Measurements from ENCODE around the gene GPR17. TPM values are rescaled to one million over a fixed set of nuclear protein-coding genes. Genes with fewer than 3 reads are reported as not detected.
A peak's percentile ranks its signal among the peaks of the same experiment; 100 is the strongest.

GPR17 gene
- total RNA-seq, 4 donors from 2014 or later = 1.1 to 1.6 (median 1.2) TPM

DNA sequence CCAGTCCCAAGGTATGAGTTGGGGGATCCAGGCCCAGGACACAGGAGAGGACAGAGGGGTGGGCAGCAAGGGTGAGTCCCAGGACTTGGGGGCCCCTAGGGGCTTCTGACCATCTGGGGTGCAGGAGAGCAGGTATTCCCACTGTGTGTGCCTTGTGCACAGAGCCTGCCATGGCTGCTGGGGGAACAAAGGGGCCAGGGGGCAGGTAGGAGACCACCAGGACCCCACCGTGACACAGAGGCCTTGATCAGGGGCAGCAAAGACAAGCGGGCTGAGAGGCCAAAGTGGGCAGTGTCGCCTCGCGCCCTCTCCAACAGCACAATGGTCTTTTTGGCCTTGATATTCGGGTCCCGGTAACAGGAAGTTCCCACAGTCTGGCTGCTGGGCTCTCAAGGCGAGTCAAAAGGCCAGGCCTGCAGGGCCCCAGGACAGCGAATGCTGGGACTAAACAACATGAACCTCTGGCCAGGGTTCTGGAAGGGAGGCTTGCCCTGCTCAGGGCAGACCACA lies 12.3 kb upstream of the GPR17 start:
- Histone ChIP-seq H3K9me3 (no peaks in the 10 kb centered on the region), H3K27ac (peak overlapping the region; percentile 26 to 92 (median 34)), H3K36me3 (peaks cover 0 to 3% (median 0%) of the 10 kb centered on the region in 3 donors), H3K4me3 (no peak overlapping the region), H3K4me1 (peaks cover 0 to 65% (median 45%) of the 10 kb centered on the region in 4 donors), H3K27me3 (no peaks in the 10 kb centered on the region)
- TF ChIP-seq EP300 (IDR thresholded peaks at IDR 0.05) = no peak
- TF ChIP-seq, protein P1, sequence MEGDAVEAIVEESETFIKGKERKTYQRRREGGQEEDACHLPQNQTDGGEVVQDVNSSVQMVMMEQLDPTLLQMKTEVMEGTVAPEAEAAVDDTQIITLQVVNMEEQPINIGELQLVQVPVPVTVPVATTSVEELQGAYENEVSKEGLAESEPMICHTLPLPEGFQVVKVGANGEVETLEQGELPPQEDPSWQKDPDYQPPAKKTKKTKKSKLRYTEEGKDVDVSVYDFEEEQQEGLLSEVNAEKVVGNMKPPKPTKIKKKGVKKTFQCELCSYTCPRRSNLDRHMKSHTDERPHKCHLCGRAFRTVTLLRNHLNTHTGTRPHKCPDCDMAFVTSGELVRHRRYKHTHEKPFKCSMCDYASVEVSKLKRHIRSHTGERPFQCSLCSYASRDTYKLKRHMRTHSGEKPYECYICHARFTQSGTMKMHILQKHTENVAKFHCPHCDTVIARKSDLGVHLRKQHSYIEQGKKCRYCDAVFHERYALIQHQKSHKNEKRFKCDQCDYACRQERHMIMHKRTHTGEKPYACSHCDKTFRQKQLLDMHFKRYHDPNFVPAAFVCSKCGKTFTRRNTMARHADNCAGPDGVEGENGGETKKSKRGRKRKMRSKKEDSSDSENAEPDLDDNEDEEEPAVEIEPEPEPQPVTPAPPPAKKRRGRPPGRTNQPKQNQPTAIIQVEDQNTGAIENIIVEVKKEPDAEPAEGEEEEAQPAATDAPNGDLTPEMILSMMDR (IDR thresholded peaks at IDR 0.05) = no peak
- TF ChIP-seq POLR2A (IDR thresholded peaks at IDR 0.05) = no peak
- WGBS, 2 donors = 75 to 80% methylated on average over 4 of the region's 9 CpGs
- no peak for DNase-seq (ENCODE audit: low spot score in 2 of 2)

DNA sequence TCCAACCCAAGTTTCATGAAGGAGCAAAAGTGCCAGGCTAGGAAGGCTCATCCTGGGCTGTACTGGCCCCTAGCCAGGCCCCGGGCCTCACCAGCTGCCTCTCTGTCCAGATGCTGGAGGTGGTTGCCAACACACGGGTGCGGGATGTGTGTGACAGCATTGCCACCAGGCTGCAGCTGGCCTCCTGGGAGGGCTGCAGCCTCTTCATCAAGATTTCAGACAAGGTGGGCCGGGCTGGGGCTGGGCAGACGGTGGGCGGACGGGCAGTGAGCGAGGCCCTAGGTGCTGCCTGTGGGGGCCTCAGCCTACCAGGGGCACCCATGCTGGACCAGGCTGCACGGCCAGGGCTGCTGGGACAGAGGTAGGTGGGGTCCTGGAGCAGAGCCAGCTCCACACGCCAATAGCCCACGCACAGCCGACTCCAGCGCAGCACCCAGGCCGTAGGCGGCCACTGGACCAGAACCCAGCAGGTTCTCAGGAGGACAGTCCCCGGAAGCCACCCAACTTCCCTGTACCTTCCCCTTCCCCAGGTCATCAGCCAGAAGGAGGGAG lies 11.8 kb upstream of the GPR17 start:
- WGBS, 2 donors = 40 to 48% methylated on average over 5 to 11 of the region's 16 CpGs
- Histone ChIP-seq H3K9me3 (no peaks in the 10 kb centered on the region), H3K4me3 (no peak overlapping the region), H3K4me1 (peaks cover 0 to 66% (median 46%) of the 10 kb centered on the region in 4 donors), H3K27me3 (no peaks in the 10 kb centered on the region), H3K27ac (peak overlapping the region; percentile 26 to 92 (median 34)), H3K36me3 (peaks cover 0 to 7% (median 0%) of the 10 kb centered on the region in 3 donors)
- TF ChIP-seq EP300 (IDR thresholded peaks at IDR 0.05) (peak in 1 of 2 donors; percentile 32), POLR2A (IDR thresholded peaks at IDR 0.05) (no peak)
- DNase-seq (ENCODE audit: low spot score in 2 of 2) = no peak

DNA sequence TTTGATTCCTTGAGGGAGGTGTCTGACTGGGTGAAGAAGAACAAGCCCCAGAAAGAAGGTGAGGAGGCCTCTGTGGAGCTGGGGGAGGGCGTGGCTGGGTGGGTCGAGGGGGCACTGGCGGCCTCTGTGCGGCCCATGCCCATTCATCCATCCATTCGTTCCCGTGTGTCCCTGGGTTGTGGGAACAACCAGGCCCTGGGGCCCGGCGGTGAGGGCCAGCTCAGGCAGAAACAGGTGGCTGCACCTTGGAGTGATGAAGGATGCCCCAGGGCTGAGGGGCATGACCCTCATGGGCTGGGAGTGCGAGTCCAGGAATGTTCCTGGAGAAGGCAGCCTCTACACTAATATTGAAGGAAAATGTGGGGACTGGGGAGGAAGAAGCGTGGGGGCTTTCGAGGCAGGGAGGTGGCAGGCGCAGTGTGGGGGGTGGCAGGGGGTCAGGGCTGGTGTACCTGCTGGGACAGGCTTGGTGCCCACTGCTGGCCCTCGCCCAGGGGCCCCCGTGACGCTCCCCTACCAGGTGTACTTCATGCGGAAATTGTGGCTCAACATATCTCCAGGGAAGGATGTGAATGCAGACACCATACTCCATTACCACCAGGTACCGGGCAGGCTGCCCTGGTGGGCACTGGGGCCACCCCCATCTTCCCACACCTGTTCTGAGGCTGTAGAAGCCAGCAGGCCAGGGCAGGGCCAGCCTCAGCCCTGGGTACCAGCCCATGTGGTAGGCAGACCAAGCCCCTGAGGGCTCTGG lies 11.2 kb upstream of the GPR17 start:
- TF ChIP-seq, protein P1 (IDR thresholded peaks at IDR 0.05) = no peak
- no peak for TF ChIP-seq POLR2A (IDR thresholded peaks at IDR 0.05)
- no peak for TF ChIP-seq EP300 (IDR thresholded peaks at IDR 0.05)
- 87 to 88% methylated on average over 17 of the region's 17 CpGs for WGBS, 2 donors
- DNase-seq (ENCODE audit: low spot score in 2 of 2) = no peak
- peaks cover 0 to 11% (median 0%) of the 10 kb centered on the region in 3 donors for H3K36me3 ChIP-seq
- no peaks in the 10 kb centered on the region for H3K27me3 ChIP-seq
- no peaks in the 10 kb centered on the region for H3K9me3 ChIP-seq
- peak overlapping the region in 2 of 4 donors; percentile 11 to 92 for H3K27ac ChIP-seq
- H3K4me1 ChIP-seq = peaks cover 0 to 66% (median 46%) of the 10 kb centered on the region in 4 donors
- H3K4me3 ChIP-seq = no peak overlapping the region

DNA sequence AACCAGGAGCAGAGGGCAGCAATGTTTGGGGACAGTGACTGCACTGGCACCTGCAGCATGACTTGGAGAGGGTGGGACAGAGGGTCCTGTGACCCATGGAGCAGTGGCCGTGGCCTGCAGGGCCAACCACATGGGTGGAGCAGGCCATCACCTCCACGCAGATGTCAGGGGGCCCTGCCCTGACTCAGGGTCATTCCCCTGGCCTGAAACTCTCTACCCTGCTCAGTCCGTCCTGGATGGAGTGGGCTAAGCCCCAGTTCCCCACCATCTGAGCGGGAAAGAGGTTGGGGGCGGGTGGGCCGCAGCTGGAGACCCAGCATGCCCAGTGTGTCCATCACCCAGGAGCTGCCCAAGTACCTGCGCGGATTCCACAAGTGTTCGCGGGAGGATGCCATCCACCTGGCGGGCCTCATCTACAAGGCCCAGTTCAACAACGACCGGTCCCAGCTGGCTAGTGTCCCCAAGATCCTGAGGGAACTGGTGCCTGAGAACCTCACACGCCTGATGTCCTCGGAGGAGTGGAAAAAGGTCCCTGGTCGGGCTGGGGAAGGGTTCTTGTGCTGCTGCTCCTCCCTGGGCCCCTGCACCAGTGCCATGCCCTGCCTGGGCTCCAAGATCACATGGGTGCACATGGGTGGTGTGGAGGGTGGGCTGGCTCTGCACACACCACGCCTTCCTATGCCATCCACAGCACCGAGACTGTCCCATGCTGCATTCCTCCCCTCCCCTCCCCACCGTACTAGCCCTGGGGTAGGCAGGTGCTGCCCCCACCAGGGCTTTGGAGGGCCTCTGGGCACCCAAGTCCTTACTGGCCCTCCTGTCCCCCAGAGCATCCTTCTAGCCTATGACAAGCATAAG lies 10.3 kb upstream of the GPR17 start:
- Histone ChIP-seq H3K27me3 (no peaks in the 10 kb centered on the region), H3K4me1 (peaks cover 0 to 70% (median 49%) of the 10 kb centered on the region in 4 donors), H3K27ac (peak overlapping the region in 3 of 4 donors; percentile 20 to 92 (median 90)), H3K9me3 (no peaks in the 10 kb centered on the region), H3K36me3 (peaks cover 0 to 19% (median 0%) of the 10 kb centered on the region in 3 donors), H3K4me3 (no peak overlapping the region)
- WGBS, 2 donors = 88 to 89% methylated on average over 5 to 17 of the region's 19 CpGs
- TF ChIP-seq, protein P1 (IDR thresholded peaks at IDR 0.05) = no peak
- TF ChIP-seq EP300 (IDR thresholded peaks at IDR 0.05) (no peak), POLR2A (IDR thresholded peaks at IDR 0.05) (no peak)
- DNase-seq (ENCODE audit: low spot score in 2 of 2) = no peak
